ENCODE data around the gene MAP2K3. TPM values are rescaled to one million over a fixed set of nuclear protein-coding genes. Genes with fewer than 3 reads are reported as not detected.

MAP2K3 gene
- total and polyA plus RNA-seq, 10 of the 15 experiments (the other 5 are each of a cell fraction or from before 2014, with no cell fraction given): 0.71 to 39.4 (median 18.6) TPM

GRCh38 chr17:21291357-21291756, 6.8 kb downstream of the MAP2K3 start:
- no peak overlapping the region for H3K27ac ChIP-seq (ENCODE audit: control insufficient read depth, insufficient read depth)
- ATAC-seq (no peak), FAIRE-seq (no peak), DNase-seq (ENCODE audit: low read depth, low spot score) (no peak)
- no peaks in the 10 kb centered on the region for H3K27me3 ChIP-seq (replicated peaks in 1 of 2; ENCODE audit: control insufficient read depth in 2 of 2, insufficient read depth in 2 of 2, low read length in 1 of 2)
- ChIA-PET SMC1A (ENCODE audit: uncharacterized antibody, unreplicated experiment) (no interaction called here), POLR2A (no interaction called here), RAD21 (ENCODE audit: unreplicated experiment) (no interaction called here), CTCF (no interaction called here)
- H3K4me1 ChIP-seq (ENCODE audit: control insufficient read depth, insufficient read depth, low read length): peaks cover 26% of the 10 kb centered on the region
- no peak overlapping the region for H3K4me2 ChIP-seq (ENCODE audit: control insufficient read depth, insufficient read depth)
- intact Hi-C loops (cut with micrococcal nuclease; ENCODE audit: unreplicated experiment) (no loop called here), in situ Hi-C loops (cut with MboI) (loop anchor here (10.0 kb wide), 2 partner anchors 883 to 1013 kb away; no protein-coding TSS in a partner anchor)
- WGBS (ENCODE audit: insufficient coverage, insufficient replicate concordance, low lambda C conversion rate, missing lambda C conversion rate): 59% methylated on average over 10 of the region's 10 CpGs
- peaks cover 0 to 7% of the 10 kb centered on the region in 2 experiments; a peak in 2 of 4 replicates for H3K36me3 ChIP-seq (ENCODE audit: control insufficient read depth in 2 of 2, insufficient read depth in 2 of 2, low read length in 1 of 2)
- H3K79me2 ChIP-seq (ENCODE audit: control insufficient read depth, insufficient read depth, low read length): peaks cover 38% of the 10 kb centered on the region
- no peak for TF ChIP-seq ZBED1 (IDR thresholded peaks at IDR 0.05; ENCODE audit: borderline replicate concordance)
- TF ChIP-seq BMI1 (IDR thresholded peaks at IDR 0.05; ENCODE audit: borderline replicate concordance): no peak
- TF ChIP-seq EED (IDR thresholded peaks at IDR 0.05; ENCODE audit: low read depth): no peak
- no peak for TF ChIP-seq NR2F1 (conservative IDR thresholded peaks at IDR 0.05)
- TF ChIP-seq, protein P1, sequence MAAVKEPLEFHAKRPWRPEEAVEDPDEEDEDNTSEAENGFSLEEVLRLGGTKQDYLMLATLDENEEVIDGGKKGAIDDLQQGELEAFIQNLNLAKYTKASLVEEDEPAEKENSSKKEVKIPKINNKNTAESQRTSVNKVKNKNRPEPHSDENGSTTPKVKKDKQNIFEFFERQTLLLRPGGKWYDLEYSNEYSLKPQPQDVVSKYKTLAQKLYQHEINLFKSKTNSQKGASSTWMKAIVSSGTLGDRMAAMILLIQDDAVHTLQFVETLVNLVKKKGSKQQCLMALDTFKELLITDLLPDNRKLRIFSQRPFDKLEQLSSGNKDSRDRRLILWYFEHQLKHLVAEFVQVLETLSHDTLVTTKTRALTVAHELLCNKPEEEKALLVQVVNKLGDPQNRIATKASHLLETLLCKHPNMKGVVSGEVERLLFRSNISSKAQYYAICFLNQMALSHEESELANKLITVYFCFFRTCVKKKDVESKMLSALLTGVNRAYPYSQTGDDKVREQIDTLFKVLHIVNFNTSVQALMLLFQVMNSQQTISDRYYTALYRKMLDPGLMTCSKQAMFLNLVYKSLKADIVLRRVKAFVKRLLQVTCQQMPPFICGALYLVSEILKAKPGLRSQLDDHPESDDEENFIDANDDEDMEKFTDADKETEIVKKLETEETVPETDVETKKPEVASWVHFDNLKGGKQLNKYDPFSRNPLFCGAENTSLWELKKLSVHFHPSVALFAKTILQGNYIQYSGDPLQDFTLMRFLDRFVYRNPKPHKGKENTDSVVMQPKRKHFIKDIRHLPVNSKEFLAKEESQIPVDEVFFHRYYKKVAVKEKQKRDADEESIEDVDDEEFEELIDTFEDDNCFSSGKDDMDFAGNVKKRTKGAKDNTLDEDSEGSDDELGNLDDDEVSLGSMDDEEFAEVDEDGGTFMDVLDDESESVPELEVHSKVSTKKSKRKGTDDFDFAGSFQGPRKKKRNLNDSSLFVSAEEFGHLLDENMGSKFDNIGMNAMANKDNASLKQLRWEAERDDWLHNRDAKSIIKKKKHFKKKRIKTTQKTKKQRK (IDR thresholded peaks at IDR 0.05; ENCODE audit: low read depth, low read length): no peak
- TF ChIP-seq MEF2B (IDR thresholded peaks at IDR 0.05; ENCODE audit: partially characterized antibody, poor library complexity, severe bottlenecking): no peak
- TF ChIP-seq MTA3 (IDR thresholded peaks at IDR 0.05; ENCODE audit: borderline replicate concordance, low read length): no peak
- no peak for TF ChIP-seq E2F4 (IDR thresholded peaks at IDR 0.05; ENCODE audit: low read depth, low read length)
- TF ChIP-seq SIX5 (IDR thresholded peaks at IDR 0.05; ENCODE audit: low read depth, low read length, severe bottlenecking): no peak
- TF ChIP-seq IRF3 (IDR thresholded peaks at IDR 0.05): no peak
- no peak overlapping the region for H2AFZ ChIP-seq (ENCODE audit: control insufficient read depth, low read depth, low read length)
- no peak overlapping the region for H3K4me3 ChIP-seq
- BruUV-seq (replicated peaks): no TSS peak
- H4K20me1 ChIP-seq (ENCODE audit: control insufficient read depth, insufficient read depth): peaks cover 4% of the 10 kb centered on the region; the same call in 1 of the 2 replicates
- H3K9me3 ChIP-seq (replicated peaks; ENCODE audit: control insufficient read depth, insufficient read depth, low read length): no peaks in the 10 kb centered on the region; the same call in 2 of the 3 replicates
- no peak overlapping the region for H3K9ac ChIP-seq (ENCODE audit: control insufficient read depth, insufficient read depth, low read length)
